MM.1S (cell line): ENCODE data around the gene PELI1.

Experiments
- CTCF ChIP-seq: fragments of 300-600 bp; sonication (generic); IDR thresholded peaks from 2 replicates; pipeline ENCODE4 v1.5.1; 2016; ENCODE audit warnings: antibody characterized with exemption, low read length, mixed read lengths
- EZH2 ChIP-seq: fragments of 300-600 bp; sonication (generic); optimal IDR thresholded peaks from 2 replicates; pipeline ENCODE3; 2017; ENCODE audit warnings: low read depth, mild to moderate bottlenecking, antibody characterized with exemption, low read length, mixed read lengths
- EZH2phosphoT487 ChIP-seq: fragments of 300-600 bp; sonication (generic); IDR thresholded peaks from 2 replicates; pipeline ENCODE4 v1.6.1; 2018; ENCODE audit warnings: antibody characterized with exemption, low read length

- no peak for TF ChIP-seq CTCF
- TF ChIP-seq EZH2phosphoT487: no peak
- TF ChIP-seq EZH2: no peak
These were observed 50.9 kb downstream of the PELI1 start for GRCh38 chr2:64093341-64093740.
